Measurements from ENCODE around the gene GXYLT1. TPM values are rescaled to one million over a fixed set of nuclear protein-coding genes. Genes with fewer than 3 reads are reported as not detected.

Gene GXYLT1
- total and polyA plus RNA-seq, 4 donors: 2.5 to 23.2 (median 6.4) TPM

DNA sequence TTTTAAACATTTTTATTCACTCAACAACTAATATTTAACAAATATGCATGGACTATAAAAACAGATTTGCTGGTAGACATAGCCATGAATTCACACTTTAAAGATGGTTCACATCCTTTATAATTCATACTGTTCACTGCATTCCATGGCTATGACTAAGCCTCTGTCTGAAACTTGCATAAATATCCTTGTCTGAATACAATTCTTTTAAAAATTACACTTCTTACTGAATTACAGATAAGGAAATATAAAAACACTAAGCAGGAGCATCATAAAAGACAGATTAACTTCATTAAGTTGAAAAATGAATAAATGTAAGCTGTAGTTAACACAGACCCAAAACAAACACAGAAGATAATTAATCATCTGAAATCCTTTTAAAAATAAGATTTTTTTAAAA is 53.8 kb downstream of the GXYLT1 start:
- TF ChIP-seq, protein P1, sequence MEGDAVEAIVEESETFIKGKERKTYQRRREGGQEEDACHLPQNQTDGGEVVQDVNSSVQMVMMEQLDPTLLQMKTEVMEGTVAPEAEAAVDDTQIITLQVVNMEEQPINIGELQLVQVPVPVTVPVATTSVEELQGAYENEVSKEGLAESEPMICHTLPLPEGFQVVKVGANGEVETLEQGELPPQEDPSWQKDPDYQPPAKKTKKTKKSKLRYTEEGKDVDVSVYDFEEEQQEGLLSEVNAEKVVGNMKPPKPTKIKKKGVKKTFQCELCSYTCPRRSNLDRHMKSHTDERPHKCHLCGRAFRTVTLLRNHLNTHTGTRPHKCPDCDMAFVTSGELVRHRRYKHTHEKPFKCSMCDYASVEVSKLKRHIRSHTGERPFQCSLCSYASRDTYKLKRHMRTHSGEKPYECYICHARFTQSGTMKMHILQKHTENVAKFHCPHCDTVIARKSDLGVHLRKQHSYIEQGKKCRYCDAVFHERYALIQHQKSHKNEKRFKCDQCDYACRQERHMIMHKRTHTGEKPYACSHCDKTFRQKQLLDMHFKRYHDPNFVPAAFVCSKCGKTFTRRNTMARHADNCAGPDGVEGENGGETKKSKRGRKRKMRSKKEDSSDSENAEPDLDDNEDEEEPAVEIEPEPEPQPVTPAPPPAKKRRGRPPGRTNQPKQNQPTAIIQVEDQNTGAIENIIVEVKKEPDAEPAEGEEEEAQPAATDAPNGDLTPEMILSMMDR (IDR thresholded peaks at IDR 0.05; ENCODE audit: control extremely low read depth, extremely low read depth): no peak
- Histone ChIP-seq H3K36me3 (ENCODE audit: control insufficient read depth in 4 of 4, insufficient read depth in 4 of 4, low read length in 4 of 4) (peaks cover 0 to 5% (median under 1%) of the 10 kb centered on the region in 4 donors), H3K27ac (ENCODE audit: low read depth in 1 of 2, low read length in 1 of 2) (no peak overlapping the region), H3K9ac (ENCODE audit: insufficient read depth in 1 of 2, low read length in 2 of 2) (no peak overlapping the region), H3K9me3 (ENCODE audit: control insufficient read depth in 4 of 4, insufficient read depth in 3 of 4, low read length in 3 of 4) (no peaks in the 10 kb centered on the region), H3K27me3 (ENCODE audit: control insufficient read depth in 3 of 3, insufficient read depth in 3 of 3, low read length in 2 of 3) (no peaks in the 10 kb centered on the region), H3K4me3 (no peak overlapping the region), H3K4me1 (ENCODE audit: control insufficient read depth in 5 of 5, insufficient read depth in 5 of 5, low read length in 5 of 5) (peaks cover 0 to 5% (median 0%) of the 10 kb centered on the region in 5 donors)
- ATAC-seq (ENCODE audit: insufficient read depth, low FRiP score) (no peak), DNase-seq (no peak)

DNA sequence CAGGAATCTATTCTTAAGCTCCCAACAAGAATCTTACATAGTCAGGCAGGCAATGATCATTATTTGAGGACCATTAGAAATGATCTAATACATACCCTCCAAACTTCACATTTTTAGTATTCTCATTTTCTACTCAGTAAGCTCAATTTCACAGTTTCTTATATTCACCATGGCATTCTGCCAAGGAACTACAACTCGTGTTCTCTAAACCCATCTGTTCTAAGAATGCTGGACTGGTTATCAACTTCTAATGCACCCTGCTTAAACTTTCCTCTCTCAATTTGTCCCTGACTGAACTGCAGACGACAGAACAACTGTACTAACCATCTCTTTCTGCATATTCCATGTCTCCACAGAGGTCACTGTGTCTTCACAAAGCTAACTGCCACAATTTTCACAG is 58.6 kb downstream of the GXYLT1 start:
- no peak for ATAC-seq (ENCODE audit: insufficient read depth, low FRiP score)
- no peak overlapping the region for H3K4me3 ChIP-seq

DNA sequence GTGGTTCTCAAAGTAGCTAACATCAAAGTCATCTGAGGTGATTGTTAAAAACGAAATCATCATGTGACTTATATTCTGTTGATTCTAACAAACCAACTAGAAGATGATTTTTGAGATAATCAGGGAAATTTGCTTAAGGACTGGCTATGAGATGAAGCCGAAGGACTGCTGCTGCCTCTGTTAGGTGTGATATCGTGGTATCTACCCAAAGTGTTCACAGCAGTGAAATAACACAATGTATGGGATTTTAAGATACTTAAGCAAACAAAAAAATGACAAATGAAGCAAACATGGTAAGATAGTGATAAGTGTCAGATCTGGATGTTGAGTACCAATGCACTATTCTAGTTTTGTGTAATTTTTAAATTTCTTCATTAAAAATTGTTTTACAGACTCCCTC is 59.1 kb downstream of the GXYLT1 start:
- 76 to 77% methylated on average over 3 of the region's 3 CpGs for WGBS, 2 donors
- no peak for ATAC-seq (ENCODE audit: insufficient read depth, low FRiP score)
- no peak overlapping the region for H3K4me3 ChIP-seq
- H3K27me3 ChIP-seq (ENCODE audit: control insufficient read depth in 3 of 3, insufficient read depth in 3 of 3, low read length in 2 of 3): no peaks in the 10 kb centered on the region
- no peak for DNase-seq
- H3K36me3 ChIP-seq (ENCODE audit: control insufficient read depth in 4 of 4, insufficient read depth in 4 of 4, low read length in 4 of 4): peaks cover 0 to 9% (median under 1%) of the 10 kb centered on the region in 4 donors
- H3K4me1 ChIP-seq (ENCODE audit: control insufficient read depth in 5 of 5, insufficient read depth in 5 of 5, low read length in 5 of 5): peaks cover 0 to 3% (median 0%) of the 10 kb centered on the region in 5 donors
- TF ChIP-seq, protein P1 (IDR thresholded peaks at IDR 0.05; ENCODE audit: control extremely low read depth, extremely low read depth): no peak
- H3K9me3 ChIP-seq (ENCODE audit: control insufficient read depth in 4 of 4, insufficient read depth in 3 of 4, low read length in 3 of 4): no peaks in the 10 kb centered on the region
- no peak overlapping the region for H3K9ac ChIP-seq (ENCODE audit: insufficient read depth in 1 of 2, low read length in 2 of 2)
- no peak overlapping the region for H3K27ac ChIP-seq (ENCODE audit: low read depth in 1 of 2, low read length in 1 of 2)

More for the DNA sequence above, 58.6 kb downstream of the GXYLT1 start:
- WGBS, 2 donors: 65 to 72% methylated on average over 2 of the region's 2 CpGs
- H3K36me3 ChIP-seq (ENCODE audit: control insufficient read depth in 4 of 4, insufficient read depth in 4 of 4, low read length in 4 of 4): peaks cover 0 to 9% (median under 1%) of the 10 kb centered on the region in 4 donors
- no peak overlapping the region for H3K9ac ChIP-seq (ENCODE audit: insufficient read depth in 1 of 2, low read length in 2 of 2)
- peak in 2 of 3 donors; percentile 63 to 68 for DNase-seq
- H3K27me3 ChIP-seq (ENCODE audit: control insufficient read depth in 3 of 3, insufficient read depth in 3 of 3, low read length in 2 of 3): no peaks in the 10 kb centered on the region
- TF ChIP-seq, protein P1 (IDR thresholded peaks at IDR 0.05; ENCODE audit: control extremely low read depth, extremely low read depth): no peak
- H3K27ac ChIP-seq (ENCODE audit: low read depth in 1 of 2, low read length in 1 of 2): no peak overlapping the region
- H3K9me3 ChIP-seq (ENCODE audit: control insufficient read depth in 4 of 4, insufficient read depth in 3 of 4, low read length in 3 of 4): no peaks in the 10 kb centered on the region
- H3K4me1 ChIP-seq (ENCODE audit: control insufficient read depth in 5 of 5, insufficient read depth in 5 of 5, low read length in 5 of 5): peaks cover 0 to 3% (median 0%) of the 10 kb centered on the region in 5 donors

- ATAC-seq (ENCODE audit: insufficient read depth, low FRiP score): no peak
- Histone ChIP-seq H3K4me3 (no peak overlapping the region), H3K4me1 (ENCODE audit: control insufficient read depth in 5 of 5, insufficient read depth in 5 of 5, low read length in 5 of 5) (peaks cover 0 to 3% (median 0%) of the 10 kb centered on the region in 5 donors)
These were observed 60.2 kb downstream of the GXYLT1 start for GRCh38 chr12:42084522-42084921.

More at GRCh38 chr12:42084522-42084921, 60.2 kb downstream of the GXYLT1 start:
- no peak overlapping the region for H3K27ac ChIP-seq (ENCODE audit: low read depth in 1 of 2, low read length in 1 of 2)
- peaks cover 0 to 9% (median under 1%) of the 10 kb centered on the region in 4 donors for H3K36me3 ChIP-seq (ENCODE audit: control insufficient read depth in 4 of 4, insufficient read depth in 4 of 4, low read length in 4 of 4)
- no peaks in the 10 kb centered on the region for H3K9me3 ChIP-seq (ENCODE audit: control insufficient read depth in 4 of 4, insufficient read depth in 3 of 4, low read length in 3 of 4)
- H3K27me3 ChIP-seq (ENCODE audit: control insufficient read depth in 3 of 3, insufficient read depth in 3 of 3, low read length in 2 of 3): no peaks in the 10 kb centered on the region
- no peak for DNase-seq
- no peak overlapping the region for H3K9ac ChIP-seq (ENCODE audit: insufficient read depth in 1 of 2, low read length in 2 of 2)
- TF ChIP-seq, protein P1 (IDR thresholded peaks at IDR 0.05; ENCODE audit: control extremely low read depth, extremely low read depth): no peak

Measured in lung (tissue), 12 donors.